ENCODE results near the gene MBNL2. TPM values are rescaled to one million over a fixed set of nuclear protein-coding genes. Genes with fewer than 3 reads are reported as not detected.

The MBNL2 gene
- total and polyA plus RNA-seq, 5 experiments from 2014 or later = 12.2 to 35.4 (median 14.5) TPM

GRCh38 chr13:97307118-97307881, 85.2 kb downstream of the MBNL2 start:
- Mint-ChIP-seq H3K36me3 (peaks cover 8 to 31% (median 20%) of the 10 kb centered on the region in 3 donors), H3K4me1 (peaks cover 13 to 31% (median 15%) of the 10 kb centered on the region in 4 donors)

GRCh38 chr13:97307882-97308624, 85.9 kb downstream of the MBNL2 start:
- no peaks in the 10 kb centered on the region for H3K9me3 Mint-ChIP-seq
- H3K4me3 Mint-ChIP-seq = no peak overlapping the region
- POLR2A ChIA-PET = no interaction called here
- no peak for DNase-seq
- H3K36me3 Mint-ChIP-seq = peaks cover 8 to 31% (median 21%) of the 10 kb centered on the region in 3 donors
- peaks cover 13 to 33% (median 15%) of the 10 kb centered on the region in 4 donors for H3K4me1 Mint-ChIP-seq
- no peak for ATAC-seq
- peak overlapping the region in 2 of 10 donors; percentile 49 to 53 for H3K27ac Mint-ChIP-seq
- H3K27me3 Mint-ChIP-seq = no peaks in the 10 kb centered on the region

More at GRCh38 chr13:97307118-97307881, 85.2 kb downstream of the MBNL2 start:
- Mint-ChIP-seq H3K27ac (no peak overlapping the region), H3K27me3 (no peaks in the 10 kb centered on the region), H3K9me3 (no peaks in the 10 kb centered on the region), H3K4me3 (no peak overlapping the region)
- DNase-seq = no peak
- ATAC-seq = no peak
- POLR2A ChIA-PET = no interaction called here

DNA sequence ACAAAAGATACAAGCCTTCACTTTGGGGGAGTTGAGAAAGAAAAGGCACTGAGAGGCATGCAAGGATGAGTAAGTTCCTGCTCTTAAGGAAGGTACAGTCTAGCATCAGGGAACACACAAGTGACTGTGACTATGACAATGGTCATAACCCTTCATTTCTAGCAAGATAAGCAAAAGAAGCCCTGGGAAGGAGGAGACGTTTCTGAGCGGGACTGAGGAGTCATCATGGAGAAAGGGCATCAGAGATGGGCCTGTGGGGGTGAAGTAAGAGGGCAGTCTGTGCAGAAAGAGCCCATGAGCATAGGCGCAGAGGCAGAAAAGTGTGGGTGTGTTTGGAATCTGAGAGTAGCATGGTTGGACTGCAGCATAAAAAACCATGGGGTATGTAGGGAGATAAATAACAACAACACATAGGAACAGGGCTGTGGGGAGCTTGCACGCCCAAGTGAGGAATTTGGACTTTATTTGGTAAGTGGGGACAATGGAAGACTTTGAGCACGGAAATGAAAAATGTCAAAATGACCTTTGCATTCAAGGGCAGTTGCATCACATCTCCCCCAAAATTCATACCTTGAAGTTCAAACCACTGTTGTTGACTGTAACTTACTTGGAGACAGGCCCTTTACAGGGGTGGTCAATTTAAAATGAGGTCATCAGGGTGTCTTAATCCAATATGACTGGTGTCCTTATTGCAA, 86.7 kb downstream of the MBNL2 start:
- no peaks in the 10 kb centered on the region for H3K27me3 Mint-ChIP-seq
- H3K4me1 Mint-ChIP-seq = peaks cover 14 to 39% (median 17%) of the 10 kb centered on the region in 4 donors
- no peak overlapping the region for H3K4me3 Mint-ChIP-seq
- no peaks in the 10 kb centered on the region for H3K9me3 Mint-ChIP-seq
- peaks cover 8 to 31% (median 23%) of the 10 kb centered on the region in 3 donors for H3K36me3 Mint-ChIP-seq
- no peak for ATAC-seq
- no peak for DNase-seq
- H3K27ac Mint-ChIP-seq = peak overlapping the region in 2 of 10 donors; percentile 49 to 52
- POLR2A ChIA-PET = no interaction called here

- Mint-ChIP-seq H3K27ac (no peak overlapping the region), H3K9me3 (no peaks in the 10 kb centered on the region), H3K4me3 (no peak overlapping the region), H3K4me1 (peaks cover 21 to 50% (median 22%) of the 10 kb centered on the region in 4 donors), H3K27me3 (no peaks in the 10 kb centered on the region), H3K36me3 (peaks cover 8 to 32% (median 21%) of the 10 kb centered on the region in 3 donors)
- POLR2A ChIA-PET = no interaction called here
- ATAC-seq = no peak
- DNase-seq = no peak
These were observed 88.8 kb downstream of the MBNL2 start for GRCh38 chr13:97310809-97311436.

DNA sequence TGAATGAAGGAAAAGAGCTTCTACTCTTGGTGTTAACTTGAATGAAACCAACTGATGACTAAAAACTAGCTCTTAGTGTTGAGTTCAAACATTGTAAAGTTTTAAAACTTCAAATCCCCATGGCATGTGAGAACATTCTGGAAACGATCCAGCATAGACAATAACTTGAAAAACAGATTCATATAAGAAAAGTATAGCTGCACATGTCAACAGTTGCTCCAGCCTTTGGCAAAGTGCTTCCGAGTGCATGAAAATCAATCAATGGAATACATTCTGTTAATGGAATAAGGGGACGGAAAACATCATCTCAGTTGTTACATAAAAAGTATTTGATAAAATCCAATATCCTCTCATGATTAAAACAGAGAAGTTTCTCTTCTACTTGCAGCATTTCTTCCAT, 89.8 kb downstream of the MBNL2 start:
- Mint-ChIP-seq H3K27ac (no peak overlapping the region), H3K36me3 (peaks cover 8 to 36% (median 16%) of the 10 kb centered on the region in 3 donors), H3K4me3 (no peak overlapping the region), H3K27me3 (no peaks in the 10 kb centered on the region), H3K4me1 (peaks cover 20 to 53% (median 26%) of the 10 kb centered on the region in 4 donors), H3K9me3 (no peaks in the 10 kb centered on the region)
- POLR2A ChIA-PET = no interaction called here
- no peak for ATAC-seq
- no peak for DNase-seq

GRCh38 chr13:97313551-97314260, 91.6 kb downstream of the MBNL2 start:
- Mint-ChIP-seq H3K4me1 (peaks cover 26 to 47% (median 32%) of the 10 kb centered on the region in 4 donors), H3K27me3 (no peaks in the 10 kb centered on the region), H3K9me3 (no peaks in the 10 kb centered on the region), H3K27ac (peak overlapping the region in 5 of 10 donors; percentile 0 to 32 (median 17)), H3K4me3 (no peak overlapping the region), H3K36me3 (peaks cover 4 to 28% (median 8%) of the 10 kb centered on the region in 3 donors)
- POLR2A ChIA-PET = no interaction called here
- no peak for DNase-seq
- ATAC-seq = no peak

- DNase-seq (no peak), ATAC-seq (no peak)
- no peaks in the 10 kb centered on the region for H3K9me3 Mint-ChIP-seq
- peaks cover 23 to 43% (median 33%) of the 10 kb centered on the region in 4 donors for H3K4me1 Mint-ChIP-seq
- peak overlapping the region in 2 of 10 donors; percentile 23 to 67 for H3K27ac Mint-ChIP-seq
- H3K4me3 Mint-ChIP-seq = no peak overlapping the region
- H3K27me3 Mint-ChIP-seq = no peaks in the 10 kb centered on the region
- POLR2A ChIA-PET = no interaction called here
- H3K36me3 Mint-ChIP-seq = peaks cover 0 to 13% (median 5%) of the 10 kb centered on the region in 3 donors
These were observed 94.3 kb downstream of the MBNL2 start for GRCh38 chr13:97316390-97316789.

DNA sequence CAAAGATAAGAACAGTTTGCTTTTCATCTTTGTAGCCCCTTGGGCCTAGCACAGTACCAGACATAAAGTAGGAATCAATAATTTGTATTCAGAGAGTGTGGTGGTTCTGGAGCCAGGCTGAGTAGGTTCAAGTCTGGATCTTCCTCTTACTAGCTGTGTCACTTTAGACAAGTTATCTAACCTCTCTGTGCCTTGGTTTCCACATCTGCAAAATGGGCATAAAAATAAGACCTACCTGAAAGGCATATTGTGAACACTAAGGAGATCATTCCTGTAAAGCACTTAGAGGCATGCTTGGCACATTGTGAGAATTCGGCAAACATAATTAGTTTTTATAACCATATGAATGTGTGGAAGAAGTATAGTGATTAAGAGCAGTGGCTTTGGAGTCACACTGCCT, 95.8 kb downstream of the MBNL2 start:
- H3K27me3 Mint-ChIP-seq = no peaks in the 10 kb centered on the region
- H3K4me3 Mint-ChIP-seq = no peak overlapping the region
- H3K27ac Mint-ChIP-seq = peak overlapping the region in 1 of 10 donors; percentile 57
- POLR2A ChIA-PET = no interaction called here
- peaks cover 0 to 5% (median 5%) of the 10 kb centered on the region in 3 donors for H3K36me3 Mint-ChIP-seq
- no peaks in the 10 kb centered on the region for H3K9me3 Mint-ChIP-seq
- no peak for ATAC-seq
- H3K4me1 Mint-ChIP-seq = peaks cover 19 to 58% (median 35%) of the 10 kb centered on the region in 4 donors
- DNase-seq = no peak

GRCh38 chr13:97318532-97318931, 96.4 kb downstream of the MBNL2 start:
- ATAC-seq = no peak
- Mint-ChIP-seq H3K4me3 (no peak overlapping the region), H3K27ac (peak overlapping the region in 2 of 10 donors; percentile 11 to 23), H3K4me1 (peaks cover 16 to 59% (median 31%) of the 10 kb centered on the region in 4 donors), H3K36me3 (peaks cover 0 to 5% (median 2%) of the 10 kb centered on the region in 3 donors), H3K27me3 (no peaks in the 10 kb centered on the region), H3K9me3 (no peaks in the 10 kb centered on the region)
- no peak for DNase-seq
- POLR2A ChIA-PET = no interaction called here

- POLR2A ChIA-PET = no interaction called here
- DNase-seq (no peak), ATAC-seq (no peak)
- Mint-ChIP-seq H3K36me3 (peaks cover 0 to 5% (median 5%) of the 10 kb centered on the region in 3 donors), H3K4me1 (peaks cover 13 to 54% (median 31%) of the 10 kb centered on the region in 4 donors), H3K27ac (no peak overlapping the region), H3K4me3 (no peak overlapping the region), H3K9me3 (no peaks in the 10 kb centered on the region), H3K27me3 (no peaks in the 10 kb centered on the region)
These were observed 97.1 kb downstream of the MBNL2 start for GRCh38 chr13:97319113-97319720.

GRCh38 chr13:97321101-97321500, 99.0 kb downstream of the MBNL2 start:
- peaks cover 0 to 9% (median 5%) of the 10 kb centered on the region in 3 donors for H3K36me3 Mint-ChIP-seq
- peak overlapping the region in 1 of 10 donors; percentile 10 for H3K27ac Mint-ChIP-seq
- peaks cover 12 to 52% (median 29%) of the 10 kb centered on the region in 4 donors for H3K4me1 Mint-ChIP-seq
- ATAC-seq = no peak
- POLR2A ChIA-PET = no interaction called here
- no peak overlapping the region for H3K4me3 Mint-ChIP-seq
- H3K9me3 Mint-ChIP-seq = no peaks in the 10 kb centered on the region
- DNase-seq = no peak
- no peaks in the 10 kb centered on the region for H3K27me3 Mint-ChIP-seq

Data from naive thymus-derived CD8-positive, alpha-beta T cell (primary cell).